ENCODE results near the gene CNTN4.

CNTN4 gene

DNA sequence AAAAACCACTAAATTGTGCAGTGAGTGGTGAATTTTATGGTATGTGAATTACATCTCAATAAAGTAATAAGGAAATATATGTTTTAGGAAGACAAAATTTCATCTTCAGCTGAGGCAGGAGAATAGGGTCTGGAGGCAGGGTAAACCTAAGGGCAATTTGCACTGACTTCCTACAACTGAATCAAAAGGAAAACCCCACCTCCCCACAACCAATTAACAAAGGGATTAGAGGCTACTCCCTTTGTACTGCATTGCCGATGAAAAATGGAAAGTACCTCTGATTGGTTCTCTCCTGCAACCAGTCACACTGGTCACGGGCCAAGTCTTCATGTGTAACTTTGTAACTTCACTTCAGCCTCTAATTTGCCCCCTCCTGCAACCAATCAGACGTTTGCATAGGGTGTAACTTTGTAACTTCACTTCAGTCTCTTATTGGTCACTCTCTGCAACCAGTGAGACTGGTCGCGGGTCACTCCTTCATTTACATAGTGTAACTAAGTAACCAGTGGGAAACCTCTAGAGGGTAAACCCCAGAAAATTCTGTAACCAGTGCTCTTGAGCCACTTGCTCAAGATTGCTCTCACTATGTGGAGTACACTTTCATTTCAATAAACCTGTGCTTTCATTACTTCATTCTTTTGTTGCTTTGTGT, 244.5 kb downstream of the CNTN4 start:
- DNase-seq (ENCODE audit: low read depth), result no peak
- no peak overlapping the region for H3K4me3 ChIP-seq (ENCODE audit: low read depth, low read length)
- TF ChIP-seq, protein P1, sequence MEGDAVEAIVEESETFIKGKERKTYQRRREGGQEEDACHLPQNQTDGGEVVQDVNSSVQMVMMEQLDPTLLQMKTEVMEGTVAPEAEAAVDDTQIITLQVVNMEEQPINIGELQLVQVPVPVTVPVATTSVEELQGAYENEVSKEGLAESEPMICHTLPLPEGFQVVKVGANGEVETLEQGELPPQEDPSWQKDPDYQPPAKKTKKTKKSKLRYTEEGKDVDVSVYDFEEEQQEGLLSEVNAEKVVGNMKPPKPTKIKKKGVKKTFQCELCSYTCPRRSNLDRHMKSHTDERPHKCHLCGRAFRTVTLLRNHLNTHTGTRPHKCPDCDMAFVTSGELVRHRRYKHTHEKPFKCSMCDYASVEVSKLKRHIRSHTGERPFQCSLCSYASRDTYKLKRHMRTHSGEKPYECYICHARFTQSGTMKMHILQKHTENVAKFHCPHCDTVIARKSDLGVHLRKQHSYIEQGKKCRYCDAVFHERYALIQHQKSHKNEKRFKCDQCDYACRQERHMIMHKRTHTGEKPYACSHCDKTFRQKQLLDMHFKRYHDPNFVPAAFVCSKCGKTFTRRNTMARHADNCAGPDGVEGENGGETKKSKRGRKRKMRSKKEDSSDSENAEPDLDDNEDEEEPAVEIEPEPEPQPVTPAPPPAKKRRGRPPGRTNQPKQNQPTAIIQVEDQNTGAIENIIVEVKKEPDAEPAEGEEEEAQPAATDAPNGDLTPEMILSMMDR (IDR thresholded peaks at IDR 0.05; ENCODE audit: insufficient read depth, low read depth, low read length, missing control alignments), result no peak

DNA sequence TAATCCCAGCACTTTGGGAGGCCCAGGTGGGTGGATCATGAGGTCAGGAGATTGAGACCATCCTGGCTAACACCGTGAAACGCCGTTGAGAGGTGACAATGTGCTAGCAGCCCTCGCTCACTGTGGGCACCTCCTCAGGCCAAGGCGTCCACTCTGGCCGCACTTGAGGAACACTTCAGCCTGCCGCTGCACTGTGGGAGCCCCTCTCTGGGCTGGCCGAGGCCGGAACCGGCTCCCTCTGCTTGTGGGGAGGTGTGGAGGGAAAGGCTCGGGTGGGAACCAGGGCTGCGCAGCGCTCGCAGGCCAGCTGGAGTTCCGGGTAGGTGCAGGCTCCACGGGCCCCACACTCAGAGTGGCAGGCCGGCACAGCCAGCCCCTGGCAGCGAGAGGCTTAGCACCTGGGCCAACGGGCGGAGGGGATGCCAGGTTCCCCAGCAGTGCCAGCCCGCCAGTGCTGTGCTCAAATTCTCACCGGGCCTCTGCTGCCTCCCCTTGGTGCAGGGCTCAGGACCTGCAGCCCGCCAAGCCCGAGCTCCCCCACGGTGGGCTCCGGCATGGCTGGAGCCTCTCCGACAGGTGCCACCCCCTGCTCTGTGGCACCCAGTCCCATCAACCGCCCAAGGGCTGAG, 253.6 kb downstream of the CNTN4 start:
- H3K4me3 ChIP-seq (ENCODE audit: low read depth, low read length), result no peak overlapping the region
- TF ChIP-seq, protein P1 (IDR thresholded peaks at IDR 0.05; ENCODE audit: insufficient read depth, low read depth, low read length, missing control alignments), result no peak
- DNase-seq (ENCODE audit: low read depth), result no peak

DNA sequence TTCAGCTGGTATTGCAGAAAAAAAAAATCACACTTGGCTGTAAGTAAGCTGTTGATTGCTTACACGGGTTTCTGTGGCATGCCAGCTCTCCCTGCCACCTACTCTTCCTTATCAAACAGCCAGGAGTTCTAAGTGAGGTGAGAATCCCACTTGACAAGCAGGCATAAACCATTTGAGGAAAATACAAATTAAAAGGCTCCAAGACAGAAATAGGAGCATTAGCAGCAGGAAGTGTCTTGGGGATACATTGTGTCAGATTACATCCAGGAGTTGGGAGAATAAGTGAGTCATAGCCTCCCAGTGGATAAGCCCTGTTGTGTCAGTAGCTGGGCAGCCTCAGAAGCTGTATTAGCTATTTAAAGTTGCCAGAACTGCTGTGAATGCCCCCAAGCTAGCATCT, 256.0 kb downstream of the CNTN4 start:
- no peak for DNase-seq (ENCODE audit: low read depth)
- TF ChIP-seq, protein P1 (IDR thresholded peaks at IDR 0.05; ENCODE audit: insufficient read depth, low read depth, low read length, missing control alignments), result no peak
- no peak overlapping the region for H3K4me3 ChIP-seq (ENCODE audit: low read depth, low read length)

DNA sequence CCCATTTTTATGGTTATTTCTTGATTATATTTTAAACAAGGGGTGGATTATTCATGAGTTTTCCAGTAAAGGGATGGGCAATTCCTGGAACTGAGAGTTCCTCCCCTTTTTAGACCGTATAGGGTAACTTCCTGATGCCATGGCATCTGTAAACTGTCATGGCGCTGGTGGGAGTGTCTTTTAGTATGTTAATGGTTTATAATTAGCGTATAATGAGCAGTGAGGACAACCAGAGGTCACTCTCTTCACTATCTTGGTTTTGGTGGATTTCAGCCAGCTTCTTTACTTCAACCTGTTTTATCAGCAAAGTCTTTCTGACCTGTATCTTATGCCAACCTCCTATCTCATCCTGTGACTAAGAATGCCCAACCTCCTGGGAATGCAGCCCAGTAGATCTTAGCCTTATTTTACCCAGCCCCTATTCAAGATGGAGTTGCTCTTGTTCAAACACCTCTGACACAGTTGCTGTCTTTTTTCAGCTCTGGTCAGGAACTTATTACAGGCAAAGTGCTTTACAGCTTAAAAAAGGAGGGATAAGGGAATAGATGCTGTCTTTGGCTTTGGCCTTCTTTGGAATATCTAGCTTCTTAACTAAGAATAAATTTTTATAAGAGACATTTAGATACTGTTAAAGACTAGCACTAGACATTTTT, 257.8 kb downstream of the CNTN4 start:
- TF ChIP-seq, protein P1 (IDR thresholded peaks at IDR 0.05; ENCODE audit: insufficient read depth, low read depth, low read length, missing control alignments), result no peak
- no peak overlapping the region for H3K4me3 ChIP-seq (ENCODE audit: low read depth, low read length)
- no peak for DNase-seq (ENCODE audit: low read depth)

DNA sequence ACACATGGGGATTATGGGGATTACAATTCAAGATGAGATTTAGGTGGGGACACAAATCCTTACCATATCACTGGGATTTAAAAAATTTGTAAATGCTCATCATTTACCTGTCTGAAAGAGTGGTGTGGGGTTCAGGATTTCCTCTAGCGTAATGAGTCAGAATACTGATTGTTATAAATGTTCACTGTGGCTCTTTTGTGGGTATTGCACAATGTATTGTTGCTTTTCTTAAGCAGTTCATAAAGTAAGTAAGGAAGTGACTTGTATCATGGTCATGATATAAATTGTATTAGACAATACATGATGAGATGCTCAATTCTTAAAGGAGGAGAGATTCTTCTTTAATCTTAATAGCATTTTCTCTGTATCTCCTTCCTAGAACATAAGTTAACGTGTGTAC, 262.1 kb downstream of the CNTN4 start:
- TF ChIP-seq, protein P1 (IDR thresholded peaks at IDR 0.05; ENCODE audit: insufficient read depth, low read depth, low read length, missing control alignments), result no peak
- DNase-seq (ENCODE audit: low read depth), result no peak
- no peak overlapping the region for H3K4me3 ChIP-seq (ENCODE audit: low read depth, low read length)

DNA sequence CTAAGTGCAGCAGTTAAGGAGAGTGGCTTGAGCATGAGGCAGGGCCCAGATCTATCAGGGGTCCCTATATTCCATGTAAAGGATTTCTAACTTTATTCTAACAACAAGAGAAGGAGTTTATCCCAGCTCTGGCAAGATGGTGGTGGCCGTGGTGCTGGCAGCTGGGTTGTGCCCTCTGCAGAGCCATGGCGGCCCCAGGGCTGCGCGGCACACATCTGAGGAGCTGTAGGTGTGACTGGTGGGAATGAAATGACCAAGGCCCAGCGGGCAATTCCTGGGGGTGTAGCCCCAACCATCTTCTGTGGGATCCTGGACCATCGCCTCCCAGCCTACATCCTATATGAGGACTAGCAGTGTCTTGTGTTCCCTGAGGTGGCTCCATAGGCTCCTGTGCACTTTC, 263.5 kb downstream of the CNTN4 start:
- DNase-seq (ENCODE audit: low read depth), result no peak
- TF ChIP-seq, protein P1 (IDR thresholded peaks at IDR 0.05; ENCODE audit: insufficient read depth, low read depth, low read length, missing control alignments), result no peak
- H3K4me3 ChIP-seq (ENCODE audit: low read depth, low read length), result no peak overlapping the region
